ENCODE results near the gene BBS2. TPM values are rescaled to one million over a fixed set of nuclear protein-coding genes. Genes with fewer than 3 reads are reported as not detected.

Gene BBS2
- total and polyA plus RNA-seq, 2 of the 13 experiments (the other 11 are each of a cell fraction or from before 2014, with no cell fraction given): 59.7 to 68.3 TPM

GRCh38 chr16:56519459-56520250 lies at the start of gene BBS2 (continued):
- TF ChIP-seq ZSCAN9 (CRISPR knock-in tag; IDR thresholded peaks at IDR 0.05; ENCODE audit: borderline replicate concordance): 0 out of 2 replicates have a peak, but pooled peaks have one; percentile 23
- no peak for TF ChIP-seq ZNF549 (CRISPR knock-in tag; IDR thresholded peaks at IDR 0.05)
- peak; percentile 74; the same call in 1 of the 2 replicates for TF ChIP-seq TFDP1 (CRISPR knock-in tag; IDR thresholded peaks at IDR 0.05; ENCODE audit: borderline replicate concordance)
- no peak for TF ChIP-seq SCMH1 (CRISPR knock-in tag; IDR thresholded peaks at IDR 0.05; ENCODE audit: borderline replicate concordance)
- no peak for TF ChIP-seq RBAK (CRISPR knock-in tag; IDR thresholded peaks at IDR 0.05)
- no peak for TF ChIP-seq ZNF382 (CRISPR knock-in tag; IDR thresholded peaks at IDR 0.05; ENCODE audit: borderline replicate concordance)
- peak; percentile 97 for TF ChIP-seq ZNF501 (CRISPR knock-in tag; IDR thresholded peaks at IDR 0.05)
- TF ChIP-seq ZNF512 (CRISPR knock-in tag; IDR thresholded peaks at IDR 0.05): peak; percentile 80
- no peak; the same call in 1 of the 2 replicates for TF ChIP-seq ZNF12 (CRISPR knock-in tag; IDR thresholded peaks at IDR 0.05)
- TF ChIP-seq GZF1 (CRISPR knock-in tag; IDR thresholded peaks at IDR 0.05): no peak
- TF ChIP-seq RFX1 (IDR thresholded peaks at IDR 0.05): peak; percentile 69
- no peak for TF ChIP-seq SIX4 (CRISPR knock-in tag; IDR thresholded peaks at IDR 0.05)
- TF ChIP-seq RBFOX2 (IDR thresholded peaks at IDR 0.05; ENCODE audit: low read depth, low read length): peak; percentile 96
- peak; percentile 21; the same call in 1 of the 2 replicates for TF ChIP-seq ELF1 (CRISPR knock-in tag; IDR thresholded peaks at IDR 0.05)
- TF ChIP-seq ZNF513 (CRISPR knock-in tag; conservative IDR thresholded peaks at IDR 0.05): no peak
- peak; percentile 28; the same call in 1 of the 2 replicates for TF ChIP-seq ZNF44 (CRISPR knock-in tag; IDR thresholded peaks at IDR 0.05)
- TF ChIP-seq HCFC1 (IDR thresholded peaks at IDR 0.05; ENCODE audit: low read depth, low read length): peak; percentile 30; the same call in 1 of the 2 replicates
- TF ChIP-seq CREM (IDR thresholded peaks at IDR 0.05): no peak
- TF ChIP-seq CREM (CRISPR knock-in tag; IDR thresholded peaks at IDR 0.05): no peak
- no peak for TF ChIP-seq CEBPG (CRISPR knock-in tag; IDR thresholded peaks at IDR 0.05)
- TF ChIP-seq MIXL1 (CRISPR knock-in tag; IDR thresholded peaks at IDR 0.05): no peak
- peak; percentile 19; the same call in 1 of the 2 replicates for TF ChIP-seq NR2F2 (IDR thresholded peaks at IDR 0.05; ENCODE audit: borderline replicate concordance, low read depth)
- peak; percentile 87; the same call in 1 of the 2 replicates for TF ChIP-seq ZNF329 (CRISPR knock-in tag; IDR thresholded peaks at IDR 0.05; ENCODE audit: low read depth)
- TF ChIP-seq YEATS2 (CRISPR knock-in tag; IDR thresholded peaks at IDR 0.05; ENCODE audit: borderline replicate concordance): peak; percentile 75; the same call in 1 of the 2 replicates
- TF ChIP-seq ZNF546 (CRISPR knock-in tag; conservative IDR thresholded peaks at IDR 0.05): peak; percentile 77
- peak; percentile 84; the same call in 1 of the 2 replicates for TF ChIP-seq SRY (CRISPR knock-in tag; IDR thresholded peaks at IDR 0.05)
- TF ChIP-seq IRF1 (CRISPR knock-in tag; IDR thresholded peaks at IDR 0.05; ENCODE audit: low read depth): no peak
- TF ChIP-seq NFE2L2 (IDR thresholded peaks at IDR 0.05; ENCODE audit: low read length): no peak
- peak; percentile 74; the same call in 1 of the 2 replicates for TF ChIP-seq HOXA5 (CRISPR knock-in tag; IDR thresholded peaks at IDR 0.05)

Data from HepG2 (cell line).